PC-3 (cell line): ENCODE results near the gene EPC2. TPM values are rescaled to one million over a fixed set of nuclear protein-coding genes. Genes with fewer than 3 reads are reported as not detected.

Experiments used
- ATAC-seq: fragments of 200-7000 bp; cut with Tn5 transposase; 2 replicates; pipeline ENCODE4 v1.9.1; 2020; ENCODE audit warnings: mild to moderate bottlenecking, moderate library complexity
- BruUV-seq: library from RNA; stranded (reverse); fragments of 400-500 nt; replicated peaks from 2 replicates; lab custom pipeline; 2021; lab: Mats Ljungman, UMichigan
- CTCF ChIA-PET: fragments of 300-600 bp; sonication (Branson Sonifier 250); formaldehyde crosslinking; loops from one replicate; lab custom pipeline; 2022; ENCODE audit warnings: antibody characterized with exemption; lab: Charles Lee
- POLR2A ChIA-PET: fragments of 300-600 bp; sonication (Branson Sonifier 250); formaldehyde crosslinking; loops from one replicate; lab custom pipeline; 2022; ENCODE audit warnings: antibody characterized with exemption; ENCODE audit not compliant: unreplicated experiment; lab: Charles Lee
- DNase-seq: peaks from one replicate; pipeline ENCODE4 v3.0.0-alpha.2; 2015
- H2AFZ ChIP-seq: fragments of 300-600 bp; sonication (generic); 2 replicates; pipeline ENCODE4 v1.6.0; 2016; ENCODE audit warnings: antibody characterized with exemption, low read length
- H3F3A ChIP-seq: fragments of 300-600 bp; sonication (generic); one replicate; pipeline ENCODE4 v1.6.0; 2017; ENCODE audit warnings: antibody characterized with exemption, low read length, control low read depth, mild to moderate bottlenecking; ENCODE audit not compliant: unreplicated experiment
- H3K27ac ChIP-seq: fragments of 300-600 bp; sonication (generic); 2 replicates; pipeline ENCODE4 v1.5.1; 2016; ENCODE audit warnings: mild to moderate bottlenecking, low read length
- H3K27me3 ChIP-seq: fragments of 300-600 bp; sonication (generic); 2 replicates; pipeline ENCODE4 v1.6.1; 2016; ENCODE audit warnings: low read length, mixed read lengths
- H3K36me3 ChIP-seq: fragments of 300-600 bp; sonication (generic); 2 replicates; pipeline ENCODE4 v1.6.1; 2016; ENCODE audit warnings: low read depth, mixed run types, low read length, mixed read lengths
- H3K4me1 ChIP-seq: fragments of 300-600 bp; sonication (generic); 2 replicates; pipeline ENCODE4 v1.5.1; 2016; ENCODE audit warnings: low read length; ENCODE audit not compliant: insufficient read depth
- H3K4me2 ChIP-seq: fragments of 300-600 bp; sonication (generic); 2 replicates; pipeline ENCODE4 v1.6.0; 2016; ENCODE audit warnings: low read length
- H3K4me3 ChIP-seq: fragments of 300-600 bp; sonication (generic); 2 replicates; pipeline ENCODE4 v1.5.1; 2016; ENCODE audit warnings: mild to moderate bottlenecking, low read length, mixed read lengths
- H3K79me2 ChIP-seq: fragments of 300-600 bp; sonication (generic); 2 replicates; pipeline ENCODE4 v1.6.1; 2017; ENCODE audit warnings: low read length, mixed read lengths
- H3K9ac ChIP-seq: fragments of 300-600 bp; sonication (generic); 2 replicates; pipeline ENCODE4 v1.6.0; 2016; ENCODE audit warnings: mild to moderate bottlenecking, low read length
- H3K9me2 ChIP-seq: fragments of 300-600 bp; sonication (generic); replicated peaks from 2 replicates; pipeline ENCODE4 v1.6.1; 2016; ENCODE audit warnings: mixed run types, low read length, mixed read lengths
- H3K9me3 ChIP-seq: fragments of 300-600 bp; sonication (generic); 2 replicates; pipeline ENCODE4 v1.6.1; 2016; ENCODE audit warnings: low read length, mixed read lengths
- H4K20me1 ChIP-seq: fragments of 300-600 bp; sonication (generic); 2 replicates; pipeline ENCODE4 v1.6.1; 2016; ENCODE audit warnings: low read length, mixed read lengths
- EZH2 ChIP-seq: fragments of 300-600 bp; sonication (generic); IDR thresholded peaks from one replicate; pipeline ENCODE4 v1.6.1; 2017; ENCODE audit warnings: antibody characterized with exemption, mild to moderate bottlenecking, low read length; ENCODE audit not compliant: unreplicated experiment
- EZH2phosphoT487 ChIP-seq: fragments of 300-600 bp; sonication (generic); IDR thresholded peaks from 2 replicates; pipeline ENCODE4 v1.6.1; 2018; ENCODE audit warnings: mild to moderate bottlenecking, antibody characterized with exemption, low read length, borderline replicate concordance
- intact Hi-C: fragments of 100-400 bp; cut with micrococcal nuclease; formaldehyde crosslinking; loops from 2 replicates; pipeline ENCODE4 v1.9.0; 2023
- total RNA-seq: library from RNA; depleted of rRNA; stranded (reverse); fragments of >200 nt; gene quantifications from 2 replicates; pipeline ENCODE4 v1.2.3, GENCODE V29; 2014
- TF ChIP-seq, protein P1 (sequence below): fragments of 300-600 bp; sonication (generic); conservative IDR thresholded peaks from 2 replicates; pipeline ENCODE4 v1.5.1; 2017; ENCODE audit warnings: antibody characterized with exemption, low read depth, mild to moderate bottlenecking, low read length

Gene EPC2
- total RNA-seq, 1 experiment from 2014 or later: 20.6 TPM

DNA sequence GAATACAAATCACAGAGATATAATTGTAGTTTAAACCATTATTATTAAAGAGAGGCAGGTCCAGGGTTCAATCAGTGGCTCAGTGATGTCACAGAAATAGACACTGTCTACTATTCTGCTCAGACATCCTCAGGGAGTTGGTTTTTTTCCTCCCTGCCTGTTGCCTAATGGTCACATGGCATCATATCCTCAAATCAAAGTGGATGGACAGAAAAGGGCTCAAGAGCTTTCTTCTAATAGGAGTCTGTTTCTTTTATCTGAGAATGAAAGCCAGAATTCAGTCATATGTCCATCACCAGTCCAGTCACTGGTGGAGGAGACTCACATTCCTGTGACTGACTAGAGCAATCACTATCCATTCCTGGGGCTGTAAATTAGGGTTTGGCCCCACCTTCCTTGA lies 27.9 kb upstream of the EPC2 start:
- no peaks in the 10 kb centered on the region for H4K20me1 ChIP-seq
- H3K9me2 ChIP-seq: no peaks in the 10 kb centered on the region
- H3K4me1 ChIP-seq: peaks cover 24% of the 10 kb centered on the region
- DNase-seq (peak; percentile 26), ATAC-seq (no peak)
- TF ChIP-seq, protein P1, sequence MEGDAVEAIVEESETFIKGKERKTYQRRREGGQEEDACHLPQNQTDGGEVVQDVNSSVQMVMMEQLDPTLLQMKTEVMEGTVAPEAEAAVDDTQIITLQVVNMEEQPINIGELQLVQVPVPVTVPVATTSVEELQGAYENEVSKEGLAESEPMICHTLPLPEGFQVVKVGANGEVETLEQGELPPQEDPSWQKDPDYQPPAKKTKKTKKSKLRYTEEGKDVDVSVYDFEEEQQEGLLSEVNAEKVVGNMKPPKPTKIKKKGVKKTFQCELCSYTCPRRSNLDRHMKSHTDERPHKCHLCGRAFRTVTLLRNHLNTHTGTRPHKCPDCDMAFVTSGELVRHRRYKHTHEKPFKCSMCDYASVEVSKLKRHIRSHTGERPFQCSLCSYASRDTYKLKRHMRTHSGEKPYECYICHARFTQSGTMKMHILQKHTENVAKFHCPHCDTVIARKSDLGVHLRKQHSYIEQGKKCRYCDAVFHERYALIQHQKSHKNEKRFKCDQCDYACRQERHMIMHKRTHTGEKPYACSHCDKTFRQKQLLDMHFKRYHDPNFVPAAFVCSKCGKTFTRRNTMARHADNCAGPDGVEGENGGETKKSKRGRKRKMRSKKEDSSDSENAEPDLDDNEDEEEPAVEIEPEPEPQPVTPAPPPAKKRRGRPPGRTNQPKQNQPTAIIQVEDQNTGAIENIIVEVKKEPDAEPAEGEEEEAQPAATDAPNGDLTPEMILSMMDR: no peak
- TF ChIP-seq EZH2phosphoT487 (no peak), EZH2 (no peak)
- no peaks in the 10 kb centered on the region for H3K36me3 ChIP-seq
- no peak overlapping the region for H2AFZ ChIP-seq
- no peak overlapping the region for H3K4me2 ChIP-seq
- no peaks in the 10 kb centered on the region for H3F3A ChIP-seq
- ChIA-PET POLR2A (interaction anchor here (0.6 kb wide), 1 partner anchor 27 kb away, joined by 7 read pairs; no protein-coding TSS in a partner anchor), CTCF (no interaction called here)
- H3K27me3 ChIP-seq: no peaks in the 10 kb centered on the region
- no peaks in the 10 kb centered on the region for H3K9me3 ChIP-seq
- intact Hi-C loops: no loop called here
- H3K27ac ChIP-seq: no peak overlapping the region
- no peak overlapping the region for H3K4me3 ChIP-seq
- no peaks in the 10 kb centered on the region for H3K79me2 ChIP-seq
- BruUV-seq: no TSS peak
- H3K9ac ChIP-seq: no peak overlapping the region

DNA sequence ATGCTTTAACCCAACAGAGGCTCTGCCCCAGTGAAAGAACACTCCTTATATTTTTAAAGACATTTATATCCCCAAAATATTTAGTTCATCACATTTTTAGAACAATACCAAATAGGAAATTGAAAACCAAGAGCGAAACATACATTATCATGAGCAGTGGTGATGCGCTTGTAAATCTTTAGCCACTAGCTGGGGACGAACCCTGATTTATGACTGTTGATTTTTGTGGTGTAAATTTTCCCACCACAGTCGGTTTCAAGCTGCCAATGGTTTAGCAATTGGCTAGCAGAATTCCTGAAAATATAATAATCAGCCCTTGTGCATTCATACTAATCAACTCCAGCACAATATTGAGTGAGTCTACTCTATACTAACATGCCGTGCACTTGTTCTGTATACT lies 27.3 kb upstream of the EPC2 start:
- intact Hi-C loops: no loop called here
- H3K9me2 ChIP-seq: no peaks in the 10 kb centered on the region
- H3K9me3 ChIP-seq: no peaks in the 10 kb centered on the region
- no peak overlapping the region for H2AFZ ChIP-seq
- no peak overlapping the region for H3K4me2 ChIP-seq
- H3K27ac ChIP-seq: no peak overlapping the region
- H3F3A ChIP-seq: no peaks in the 10 kb centered on the region
- no peak for ATAC-seq
- peaks cover 24% of the 10 kb centered on the region for H3K4me1 ChIP-seq
- H3K27me3 ChIP-seq: no peaks in the 10 kb centered on the region
- no peak overlapping the region for H3K4me3 ChIP-seq
- H3K36me3 ChIP-seq: no peaks in the 10 kb centered on the region
- ChIA-PET CTCF (no interaction called here), POLR2A (no interaction called here)
- TF ChIP-seq EZH2 (no peak), EZH2phosphoT487 (no peak)
- TF ChIP-seq, protein P1: no peak
- no TSS peak for BruUV-seq
- H4K20me1 ChIP-seq: no peaks in the 10 kb centered on the region
- DNase-seq: no peak
- H3K79me2 ChIP-seq: no peaks in the 10 kb centered on the region
- H3K9ac ChIP-seq: no peak overlapping the region

DNA sequence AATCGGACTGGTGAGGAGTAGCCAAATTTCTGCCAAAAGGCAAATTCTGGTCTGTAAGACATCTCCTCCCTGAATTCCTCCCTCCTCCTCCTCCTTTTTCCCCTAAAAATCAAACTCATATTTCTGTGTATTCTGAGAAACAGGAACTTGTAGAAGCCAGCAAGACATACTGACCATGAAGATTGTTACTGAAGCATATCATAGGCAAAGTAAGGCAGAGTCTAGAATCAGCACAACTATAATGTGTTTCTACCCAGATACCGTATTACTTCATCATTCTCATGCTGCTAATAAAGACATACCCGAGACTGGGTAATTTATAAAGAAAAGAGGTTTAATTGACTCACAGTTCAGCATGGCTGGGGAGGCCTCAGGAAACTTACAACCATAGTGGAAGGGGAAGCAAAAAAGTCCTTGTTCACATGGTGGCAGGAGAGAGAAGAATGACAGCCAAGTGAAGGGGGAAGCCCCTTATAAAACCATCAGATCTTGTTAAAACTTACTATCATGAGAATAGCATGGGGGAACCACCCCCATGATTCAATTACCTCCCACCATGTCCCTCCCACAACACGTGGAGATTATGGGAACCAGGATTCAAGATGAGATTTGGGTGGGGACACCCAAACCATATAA lies 24.9 kb upstream of the EPC2 start:
- H3K4me1 ChIP-seq: peaks cover 18% of the 10 kb centered on the region
- BruUV-seq: no TSS peak
- POLR2A ChIA-PET: no interaction called here
- CTCF ChIA-PET: no interaction called here
- TF ChIP-seq, protein P1: no peak
- TF ChIP-seq EZH2phosphoT487 (no peak), EZH2 (no peak)
- no peaks in the 10 kb centered on the region for H3K9me3 ChIP-seq
- H4K20me1 ChIP-seq: no peaks in the 10 kb centered on the region
- no peak overlapping the region for H3K4me3 ChIP-seq
- DNase-seq (no peak), ATAC-seq (no peak)
- H3K4me2 ChIP-seq: no peak overlapping the region
- H3K9ac ChIP-seq: no peak overlapping the region
- no peaks in the 10 kb centered on the region for H3K36me3 ChIP-seq
- H3K27ac ChIP-seq: no peak overlapping the region
- no peaks in the 10 kb centered on the region for H3K27me3 ChIP-seq
- no peaks in the 10 kb centered on the region for H3K9me2 ChIP-seq
- no peaks in the 10 kb centered on the region for H3F3A ChIP-seq
- intact Hi-C loops: no loop called here
- H2AFZ ChIP-seq: no peak overlapping the region
- no peaks in the 10 kb centered on the region for H3K79me2 ChIP-seq
